H1 (cell line): ENCODE measurements around the gene PLPPR2. TPM values are rescaled to one million over a fixed set of nuclear protein-coding genes. Genes with fewer than 3 reads are reported as not detected.

Experiments used
- CTCF ChIA-PET: fragments of 300-600 bp; sonication (Branson Sonifier 250); formaldehyde crosslinking; loops from one replicate; lab custom pipeline; 2021; ENCODE audit not compliant: partially characterized antibody; lab: Charles Lee
- POLR2A ChIA-PET: fragments of 300-600 bp; sonication (Branson Sonifier 250); formaldehyde crosslinking; loops from one replicate; lab custom pipeline; 2021; ENCODE audit warnings: inconsistent platforms; ENCODE audit not compliant: partially characterized antibody; lab: Charles Lee
- DNase-seq, 2 experiments: peaks; one replicate each; pipeline versions ENCODE4 v3.0.0 to v3.0.0-alpha.2; 2010 to 2022; ENCODE audit warnings: low spot score in 2 of 2, low read depth in 1 of 2, mixed read lengths in 1 of 2
- FAIRE-seq: peaks from 2 replicates; lab custom pipeline; 2011; peaks lifted over from hg19 to GRCh38; lab: Jason Lieb, UNC
- H2AFZ ChIP-seq: 2 replicates; pipeline ENCODE4 v1.8.1; 2012; ENCODE audit warnings: low read length, inconsistent platforms
- H2AK5ac ChIP-seq: 2 replicates; pipeline ENCODE4 v1.6.1; 2013; ENCODE audit warnings: low read depth, low read length
- H2BK120ac ChIP-seq: replicated peaks from 2 replicates; pipeline ENCODE3; 2013; ENCODE audit warnings: low read depth, low read length, inconsistent platforms
- H2BK12ac ChIP-seq: 2 replicates; pipeline ENCODE4 v1.6.1; 2013; ENCODE audit warnings: low read depth, low read length
- H2BK15ac ChIP-seq: 2 replicates; pipeline ENCODE4 v1.6.1; 2013; ENCODE audit warnings: low read length
- H2BK20ac ChIP-seq: 2 replicates; pipeline ENCODE4 v1.6.1; 2013; ENCODE audit warnings: low read length
- H2BK5ac ChIP-seq: 2 replicates; pipeline ENCODE4 v1.6.1; 2013; ENCODE audit warnings: low read depth, low read length
- H3K14ac ChIP-seq: 2 replicates; pipeline ENCODE4 v1.6.1; 2013; ENCODE audit warnings: inconsistent platforms; ENCODE audit not compliant: insufficient read length
- H3K18ac ChIP-seq: 2 replicates; pipeline ENCODE4 v1.6.1; 2013; ENCODE audit warnings: low read length; ENCODE audit errors: extremely low read depth
- H3K23ac ChIP-seq: 2 replicates; pipeline ENCODE4 v1.6.1; 2013; ENCODE audit warnings: inconsistent platforms; ENCODE audit not compliant: insufficient read length
- H3K23me2 ChIP-seq: 2 replicates; pipeline ENCODE4 v1.6.1; 2013; ENCODE audit warnings: low read depth, low read length
- H3K27ac ChIP-seq: 2 replicates; pipeline ENCODE4 v1.6.1; 2011; ENCODE audit warnings: low read depth, low read length, inconsistent platforms
- H3K27me3 ChIP-seq, 4 experiments: replicated peaks in 1 of 4; 1 replicate in 1 of 4; 2 replicates in 3 of 4; pipeline versions ENCODE4 v1.6.1 to v1.8.1; 2011 to 2013; ENCODE audit warnings: low read length in 3 of 4, mild to moderate bottlenecking in 3 of 4, inconsistent platforms in 2 of 4, mixed read lengths in 2 of 4, moderate library complexity in 1 of 4; ENCODE audit not compliant: control insufficient read depth in 3 of 4, insufficient read depth in 3 of 4; ENCODE audit errors: extremely low read depth in 1 of 4
- H3K36me3 ChIP-seq, 4 experiments: 2 replicates each; pipeline versions ENCODE4 v1.6.1 to v1.8.1; 2011 to 2013; ENCODE audit warnings: mild to moderate bottlenecking in 4 of 4, low read length in 3 of 4, moderate library complexity in 2 of 4, control low read depth in 1 of 4, inconsistent platforms in 1 of 4; ENCODE audit not compliant: insufficient read depth in 4 of 4, control insufficient read depth in 2 of 4
- H3K4ac ChIP-seq: replicated peaks from 2 replicates; pipeline ENCODE3; 2013; ENCODE audit warnings: low read length, low read depth, mixed read lengths, inconsistent platforms; ENCODE audit not compliant: insufficient read length
- H3K4me1 ChIP-seq, 4 experiments: replicated peaks in 1 of 4; 1 replicate in 1 of 4; 2 replicates in 3 of 4; pipeline versions ENCODE4 v1.6.1 to v1.8.1; 2011 to 2013; ENCODE audit warnings: low read length in 3 of 4, inconsistent platforms in 2 of 4, mixed read lengths in 1 of 4; ENCODE audit not compliant: insufficient read depth in 4 of 4, control insufficient read depth in 3 of 4
- H3K4me2 ChIP-seq, 2 experiments: 2 replicates each; pipeline versions ENCODE4 v1.6.1 to v1.8.1; 2011 to 2013; ENCODE audit warnings: low read depth in 2 of 2, low read length in 2 of 2, control low read depth in 1 of 2, inconsistent platforms in 1 of 2, mild to moderate bottlenecking in 1 of 2; ENCODE audit not compliant: insufficient read depth in 1 of 2
- H3K4me3 ChIP-seq, 4 experiments: fragments of 200-600, 300-600 bp in 1 of 4; sonication (generic), shearing (Covaris generic), sonication (Bioruptor Twin) in 1 of 4; 2 replicates each; pipeline versions ENCODE4 v1.5.1 to v1.8.1; 2011 to 2016; ENCODE audit warnings: low read length in 4 of 4, low read depth in 3 of 4, control low read depth in 2 of 4, inconsistent platforms in 2 of 4, mild to moderate bottlenecking in 2 of 4, mixed read lengths in 1 of 4, moderate library complexity in 1 of 4; ENCODE audit not compliant: insufficient read depth in 2 of 4; ENCODE audit errors: extremely low read depth in 1 of 4
- H3K56ac ChIP-seq: replicated peaks from 2 replicates; pipeline ENCODE3; 2013; ENCODE audit warnings: low read depth, mild to moderate bottlenecking, mixed read lengths, low read length, inconsistent platforms; ENCODE audit not compliant: insufficient read length
- H3K79me1 ChIP-seq: 2 replicates; pipeline ENCODE4 v1.6.1; 2013; ENCODE audit warnings: low read depth, low read length, control low read depth
- H3K79me2 ChIP-seq, 2 experiments: 2 replicates each; pipeline versions ENCODE4 v1.6.1 to v1.8.1; 2012 to 2013; ENCODE audit warnings: low read length in 2 of 2, mild to moderate bottlenecking in 2 of 2, inconsistent platforms in 1 of 2; ENCODE audit not compliant: insufficient read depth in 2 of 2, control insufficient read depth in 1 of 2
- H3K9ac ChIP-seq, 4 experiments: replicated peaks in 1 of 4; 1 replicate in 1 of 4; 2 replicates in 3 of 4; pipeline versions ENCODE4 v1.6.1 to v1.8.1; 2011 to 2013; ENCODE audit warnings: low read depth in 3 of 4, low read length in 3 of 4, control low read depth in 2 of 4, mild to moderate bottlenecking in 2 of 4, moderate library complexity in 2 of 4, inconsistent platforms in 1 of 4; ENCODE audit errors: extremely low read depth in 1 of 4
- H3K9me3 ChIP-seq, 2 experiments: 2 replicates each; pipeline versions ENCODE4 v1.6.1 to v1.8.1; 2012 to 2013; ENCODE audit warnings: mild to moderate bottlenecking in 2 of 2, moderate library complexity in 2 of 2, control low read depth in 1 of 2, inconsistent platforms in 1 of 2, low read depth in 1 of 2, low read length in 1 of 2, mixed read lengths in 1 of 2; ENCODE audit not compliant: insufficient read depth in 2 of 2
- H4K20me1 ChIP-seq, 2 experiments: replicated peaks in 1 of 2; 2 replicates each; pipeline versions ENCODE3 to v1.8.1; 2011 to 2013; ENCODE audit warnings: inconsistent platforms in 2 of 2, low read length in 2 of 2, mild to moderate bottlenecking in 1 of 2; ENCODE audit not compliant: insufficient read depth in 2 of 2, control insufficient read depth in 1 of 2
- H4K5ac ChIP-seq: 2 replicates; pipeline ENCODE4 v1.6.1; 2013; ENCODE audit warnings: low read length, low read depth, mixed read lengths, inconsistent platforms; ENCODE audit not compliant: insufficient read length
- H4K8ac ChIP-seq: 2 replicates; pipeline ENCODE4 v1.8.0; 2013; ENCODE audit warnings: mild to moderate bottlenecking, moderate library complexity, low read length, inconsistent platforms; ENCODE audit not compliant: insufficient read depth; ENCODE audit errors: extremely low read depth
- H4K91ac ChIP-seq: replicated peaks from 2 replicates; pipeline ENCODE3; 2013; ENCODE audit warnings: low read length, mixed read lengths, inconsistent platforms; ENCODE audit not compliant: insufficient read length
- POLR2AphosphoS5 ChIP-seq: IDR thresholded peaks from 2 replicates; pipeline ENCODE4 v1.6.1; 2011; ENCODE audit warnings: low read depth, low read length
- TEAD4 ChIP-seq: IDR thresholded peaks from 2 replicates; pipeline ENCODE4 v1.6.1; 2012; ENCODE audit warnings: low read depth, low read length, inconsistent platforms, mixed read lengths
- USF2 ChIP-seq: IDR thresholded peaks from 2 replicates; pipeline ENCODE4 v1.6.1; 2011; ENCODE audit warnings: low read length, improper control_type of control experiment
- WGBS, 2 experiments: shearing (Covaris generic) in 1 of 2; methylation state at CpG; one replicate each; pipeline versions ENCODE4 v1.1.6 to v1.1.7; 2013 to 2015; ENCODE audit warnings: low lambda C conversion rate in 2 of 2, mixed read lengths in 2 of 2, inconsistent platforms in 1 of 2, low coverage in 1 of 2, missing lambda C conversion rate in 1 of 2; ENCODE audit not compliant: insufficient replicate concordance in 2 of 2, insufficient coverage in 1 of 2, insufficient read length in 1 of 2; ENCODE audit errors: extremely low coverage in 1 of 2, missing lambda C conversion rate in 1 of 2; 5-methylcytosine and 5-hydroxymethylcytosine counted together
- polyA plus RNA-seq, 7 experiments: library from polyadenylated mRNA; depleted of rRNA in 3 of 7; stranded (reverse) in 5 of 7; unstranded in 2 of 7; fragments of >200 nt in 5 of 7; fragments of 200-250 nt in 2 of 7; gene quantifications; 1 replicate in 5 of 7; 2 replicates in 1 of 7; 4 replicates in 1 of 7; pipeline versions ENCODE4 v1.2.1 to v1.2.3, GENCODE V29; 2011 to 2013; ENCODE audit warnings: missing spikeins in 2 of 7, mixed read lengths in 2 of 7
- total RNA-seq: library from RNA; stranded (reverse); fragmentation: NEBNext Ultra II Directional; extraction: Animal tissue kit (Norgen Biotek cat#: 25700); gene quantifications from 2 replicates; pipeline ENCODE4 v1.2.1, GENCODE V29; 2021

Gene PLPPR2
- total and polyA plus RNA-seq, 2 of the 8 experiments (the other 6 are each of a cell fraction or from before 2014, with no cell fraction given) = 7.2 to 11.7 TPM

DNA sequence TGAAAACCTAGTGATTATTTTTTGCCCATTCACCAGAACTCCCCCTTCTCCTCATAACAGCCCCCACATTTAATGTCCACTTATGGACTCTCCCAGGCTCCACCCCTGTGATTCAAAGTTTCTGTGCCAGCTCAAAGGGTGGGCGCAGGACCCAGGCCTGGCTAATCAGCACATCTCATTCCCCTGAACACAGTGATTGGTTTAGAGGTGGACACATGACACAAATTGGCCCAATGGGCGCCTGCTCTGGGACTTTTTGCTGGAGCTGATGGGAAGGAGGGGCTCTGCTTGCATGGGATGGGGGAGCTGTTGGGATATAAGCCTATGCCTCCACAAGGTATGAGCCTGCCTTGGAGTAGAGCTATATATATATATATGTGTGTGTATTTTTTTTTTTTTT lies 35.1 kb downstream of the PLPPR2 start:
- H3K23me2 ChIP-seq = peaks cover 2% of the 10 kb centered on the region; the same call in 1 of the 2 replicates
- 85% methylated on average over 2 of the region's 2 CpGs; no CpG with 5 or more reads in 1 of the 2 experiments for WGBS, 2 experiments
- H3K9ac ChIP-seq = no peak overlapping the region
- H4K5ac ChIP-seq = no peak overlapping the region
- H2BK120ac ChIP-seq = no peak overlapping the region
- no peaks in the 10 kb centered on the region for H3K79me1 ChIP-seq
- no peaks in the 10 kb centered on the region for H3K79me2 ChIP-seq
- no peak for FAIRE-seq
- no peak overlapping the region for H3K4me2 ChIP-seq
- H4K20me1 ChIP-seq = no peaks in the 10 kb centered on the region
- no peak overlapping the region for H3K4me3 ChIP-seq
- peaks cover 0 to 2% (median 0%) of the 10 kb centered on the region in 4 experiments; a peak in 1 of 7 replicates for H3K4me1 ChIP-seq
- no peak overlapping the region for H3K56ac ChIP-seq
- no peak for DNase-seq
- ChIA-PET CTCF (interaction anchor here (1.0 to 2.6 kb wide), 7 partner anchors 9 to 186 kb away, joined by 3 to 23 read pairs (median 5); partner anchors contain the start of gene ODAD3), POLR2A (interaction anchor here (1.1 to 2.9 kb wide), 7 partner anchors 10 to 28 kb away, joined by 4 to 12 read pairs (median 5); partner anchors contain the start of gene SWSAP1)
- H3K14ac ChIP-seq = no peak overlapping the region
- H3K27ac ChIP-seq = no peak overlapping the region
- no peak overlapping the region for H2AK5ac ChIP-seq
- no peak overlapping the region for H2BK20ac ChIP-seq
- H3K18ac ChIP-seq = no peak overlapping the region
- H3K23ac ChIP-seq = no peak overlapping the region
- no peak overlapping the region for H2AFZ ChIP-seq
- H4K8ac ChIP-seq = no peak overlapping the region
- no peak overlapping the region for H2BK15ac ChIP-seq
- H3K4ac ChIP-seq = no peak overlapping the region
- H4K91ac ChIP-seq = no peak overlapping the region
- H2BK12ac ChIP-seq = no peak overlapping the region
- TF ChIP-seq TEAD4 = no peak
- TF ChIP-seq POLR2AphosphoS5 = no peak
- peak; percentile 50; the same call in 1 of the 2 replicates for TF ChIP-seq USF2
- no peak overlapping the region for H2BK5ac ChIP-seq
- H3K9me3 ChIP-seq = peaks cover 0 to 3% of the 10 kb centered on the region in 2 experiments; a peak in 2 of 4 replicates
- no peaks in the 10 kb centered on the region for H3K27me3 ChIP-seq
- no peaks in the 10 kb centered on the region; a peak in 4 of 8 replicates for H3K36me3 ChIP-seq
